ENCODE data around the gene ECI2.
A peak's percentile ranks its signal among the peaks of the same experiment; 100 is the strongest.

ECI2 gene

GRCh38 chr6:4134841-4135664, at the start of gene ECI2:
Gene ECI2, minus strand, starts transcription at chr6:4135575. Its CDS starts 15 bp downstream, at chr6:4135560.
- DNase-seq = peak; percentile 49

GRCh38 chr6:4180652-4181255, 45.4 kb upstream of the ECI2 start:
- no peak for DNase-seq

GRCh38 chr6:4179960-4180651, 44.7 kb upstream of the ECI2 start:
- DNase-seq = no peak

- DNase-seq = no peak
Measured at GRCh38 chr6:4178737-4179333, 43.5 kb upstream of the ECI2 start.

- DNase-seq = no peak
Measured at GRCh38 chr6:4176907-4177306, 41.5 kb upstream of the ECI2 start.

GRCh38 chr6:4174042-4174441, 38.7 kb upstream of the ECI2 start:
- no peak for DNase-seq

GRCh38 chr6:4172368-4172767, 37.0 kb upstream of the ECI2 start:
- no peak for DNase-seq

- no peak for DNase-seq
Measured at GRCh38 chr6:4170297-4170696, 34.9 kb upstream of the ECI2 start.

- DNase-seq = no peak
Measured at GRCh38 chr6:4169028-4169789, 33.8 kb upstream of the ECI2 start.

- no peak for DNase-seq
Measured at GRCh38 chr6:4167833-4168232, 32.5 kb upstream of the ECI2 start.

- no peak for DNase-seq
Measured at GRCh38 chr6:4167123-4167522, 31.7 kb upstream of the ECI2 start.

GRCh38 chr6:4164456-4164855, 29.1 kb upstream of the ECI2 start:
- no peak for DNase-seq

GRCh38 chr6:4164117-4164442, 28.7 kb upstream of the ECI2 start:
- no peak for DNase-seq

GRCh38 chr6:4163408-4164116, 28.2 kb upstream of the ECI2 start:
- DNase-seq = no peak

- no peak for DNase-seq
Measured at GRCh38 chr6:4162370-4162769, 27.0 kb upstream of the ECI2 start.

GRCh38 chr6:4159491-4159890, 24.1 kb upstream of the ECI2 start:
- no peak for DNase-seq

- no peak for DNase-seq
Measured at GRCh38 chr6:4157506-4157905, 22.1 kb upstream of the ECI2 start.

- peak; percentile 79 for DNase-seq
Measured at GRCh38 chr6:4155848-4156466, 20.6 kb upstream of the ECI2 start.

GRCh38 chr6:4153514-4153985, 18.2 kb upstream of the ECI2 start:
- DNase-seq = no peak

- no peak for DNase-seq
Measured at GRCh38 chr6:4145083-4145482, 9.7 kb upstream of the ECI2 start.

GRCh38 chr6:4139272-4139671, 3.9 kb upstream of the ECI2 start:
- no peak for DNase-seq

GRCh38 chr6:4138186-4138585, 2.8 kb upstream of the ECI2 start:
- no peak for DNase-seq

Data from activated gamma-delta T cell treated with Interleukin-2 at 50 U/mL for 16 hours (primary cell).